Activated gamma-delta T cell treated with anti-CD3 and anti-CD28 coated beads, Interleukin-2, amount 50 U/mL, for 16 hours (primary cell): ENCODE results near the gene IGF2BP1.
"Not testable (repeated sequence)": the region's sequence is repeated elsewhere in the genome, so short reads cannot be mapped to it uniquely, and the experiment has no call there.

ENCODE experiments used
- DNase-seq: peaks from one replicate; pipeline ENCODE4 v3.0.0-alpha.2; 2020; ENCODE audit warnings: low read depth

IGF2BP1 gene

GRCh38 chr17:48995974-48996721 is 1.0 kb upstream of the IGF2BP1 start:
- no peak for DNase-seq

- no peak for DNase-seq
These were observed 473 bp upstream of the IGF2BP1 start for GRCh38 chr17:48996722-48997102.

- no peak for DNase-seq
These were observed 822 bp downstream of the IGF2BP1 start for GRCh38 chr17:48997827-48998586.

- no peak for DNase-seq
These were observed 1.6 kb downstream of the IGF2BP1 start for GRCh38 chr17:48998587-48999440.

GRCh38 chr17:49000943-49001342 is 3.8 kb downstream of the IGF2BP1 start:
- DNase-seq: no peak

- no peak for DNase-seq
These were observed 4.5 kb downstream of the IGF2BP1 start for GRCh38 chr17:49001671-49002070.

GRCh38 chr17:49002331-49002730 is 5.1 kb downstream of the IGF2BP1 start:
- DNase-seq: no peak

- DNase-seq: no peak
These were observed 5.6 kb downstream of the IGF2BP1 start for GRCh38 chr17:49002766-49003165.

GRCh38 chr17:49003557-49004511 is 6.6 kb downstream of the IGF2BP1 start:
- DNase-seq: no peak

- no peak for DNase-seq
These were observed 8.0 kb downstream of the IGF2BP1 start for GRCh38 chr17:49005140-49005539.

- not testable (repeated sequence) for DNase-seq
These were observed 11.7 kb downstream of the IGF2BP1 start for GRCh38 chr17:49008908-49009307.

GRCh38 chr17:49012769-49013255 is 15.6 kb downstream of the IGF2BP1 start:
- DNase-seq: no peak

GRCh38 chr17:49013311-49014213 is 16.4 kb downstream of the IGF2BP1 start:
- no peak for DNase-seq

- DNase-seq: no peak
These were observed 18.2 kb downstream of the IGF2BP1 start for GRCh38 chr17:49015179-49015923.

- DNase-seq: no peak
These were observed 19.0 kb downstream of the IGF2BP1 start for GRCh38 chr17:49015924-49016774.

GRCh38 chr17:49016775-49017463 is 19.7 kb downstream of the IGF2BP1 start:
- DNase-seq: no peak

- DNase-seq: no peak
These were observed 21.0 kb downstream of the IGF2BP1 start for GRCh38 chr17:49018116-49018612.

- DNase-seq: no peak
These were observed 21.6 kb downstream of the IGF2BP1 start for GRCh38 chr17:49018748-49019147.
